ENCODE results near the gene GADL1.

GADL1 gene

DNA sequence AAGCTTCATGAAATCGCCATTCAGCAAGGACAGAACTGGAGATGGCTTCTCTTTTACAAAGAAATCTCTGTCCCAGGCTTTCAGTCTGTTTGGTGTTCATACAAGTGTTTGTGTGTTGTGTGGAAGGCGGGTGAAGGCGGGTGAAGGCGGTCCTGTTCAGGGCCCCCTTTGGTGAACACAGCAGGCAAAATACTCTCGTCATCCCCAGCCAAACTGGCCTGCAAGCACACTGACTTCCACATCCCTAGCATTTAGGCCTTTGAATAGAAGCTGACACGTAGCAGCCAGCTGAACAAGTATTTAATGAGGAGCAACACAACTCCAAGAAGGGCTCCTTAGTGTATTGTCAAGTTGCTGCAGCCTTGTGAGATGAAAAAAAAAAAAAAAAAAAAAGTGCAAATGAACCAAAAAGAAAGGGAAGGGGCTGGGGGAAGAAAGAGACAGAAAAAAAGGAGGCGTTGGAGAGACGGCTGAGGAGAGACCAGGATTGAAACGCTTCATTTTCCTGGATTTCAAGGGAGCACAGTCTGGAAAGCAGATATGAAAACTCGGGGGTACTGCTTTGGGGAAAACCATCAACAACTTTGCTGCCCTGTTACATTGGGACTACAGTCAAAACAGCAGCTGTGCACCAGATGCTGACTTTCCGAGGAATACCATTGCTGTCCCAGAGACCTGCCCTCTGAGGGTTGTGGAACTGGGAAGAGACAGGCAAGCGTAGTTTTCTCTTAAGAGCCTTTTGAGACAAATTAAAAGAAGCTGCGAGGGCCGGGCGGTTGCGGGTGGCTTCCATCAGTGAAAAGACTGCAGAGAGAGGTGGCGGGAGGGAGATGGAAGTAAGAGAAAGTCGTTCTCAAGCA lies 213.4 kb downstream of the GADL1 start:
- TF ChIP-seq POLR2AphosphoS5 (IDR thresholded peaks at IDR 0.05; ENCODE audit: low read depth, low read length) (no peak), FOXP2 (optimal IDR thresholded peaks at IDR 0.05; ENCODE audit: borderline replicate concordance, extremely low read depth, extremely low read length, insufficient read depth) (no peak), SIN3A (IDR thresholded peaks at IDR 0.05; ENCODE audit: borderline replicate concordance, insufficient read depth, low read length) (no peak), REST (IDR thresholded peaks at IDR 0.05; ENCODE audit: insufficient read depth in 1 of 2, low read depth in 2 of 2, low read length in 2 of 2) (no peak), TAF1 (IDR thresholded peaks at IDR 0.05; ENCODE audit: borderline replicate concordance, insufficient read depth, low read length) (no peak)

- no peak for TF ChIP-seq SIN3A (IDR thresholded peaks at IDR 0.05; ENCODE audit: borderline replicate concordance, insufficient read depth, low read length)
- TF ChIP-seq TAF1 (IDR thresholded peaks at IDR 0.05; ENCODE audit: borderline replicate concordance, insufficient read depth, low read length) = no peak
- TF ChIP-seq POLR2AphosphoS5 (IDR thresholded peaks at IDR 0.05; ENCODE audit: low read depth, low read length) = no peak
- no peak for TF ChIP-seq REST (IDR thresholded peaks at IDR 0.05; ENCODE audit: insufficient read depth in 1 of 2, low read depth in 2 of 2, low read length in 2 of 2)
- TF ChIP-seq FOXP2 (optimal IDR thresholded peaks at IDR 0.05; ENCODE audit: borderline replicate concordance, extremely low read depth, extremely low read length, insufficient read depth) = no peak
Measured at GRCh38 chr3:30679045-30679444, 215.4 kb downstream of the GADL1 start.

DNA sequence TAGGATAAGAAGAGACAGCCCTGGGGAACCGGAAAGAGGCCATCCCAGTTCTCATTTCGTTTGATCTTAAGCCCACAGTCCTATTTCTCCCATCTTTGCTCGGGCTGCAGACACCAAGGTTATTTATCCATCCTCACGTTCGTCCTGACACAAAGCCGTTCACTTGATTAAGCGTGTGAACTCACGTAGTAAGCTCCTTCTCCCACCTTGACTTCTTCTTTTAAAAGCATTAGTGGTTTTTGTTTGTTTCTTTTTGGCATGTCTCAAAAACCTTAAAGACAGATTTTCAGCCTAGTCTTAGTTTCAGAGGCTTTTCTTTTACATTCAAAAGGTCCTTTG lies 217.1 kb downstream of the GADL1 start:
- TF ChIP-seq SIN3A (IDR thresholded peaks at IDR 0.05; ENCODE audit: borderline replicate concordance, insufficient read depth, low read length) (no peak), POLR2AphosphoS5 (IDR thresholded peaks at IDR 0.05; ENCODE audit: low read depth, low read length) (no peak), FOXP2 (optimal IDR thresholded peaks at IDR 0.05; ENCODE audit: borderline replicate concordance, extremely low read depth, extremely low read length, insufficient read depth) (no peak), TAF1 (IDR thresholded peaks at IDR 0.05; ENCODE audit: borderline replicate concordance, insufficient read depth, low read length) (no peak), REST (IDR thresholded peaks at IDR 0.05; ENCODE audit: insufficient read depth in 1 of 2, low read depth in 2 of 2, low read length in 2 of 2) (no peak)

- TF ChIP-seq TAF1 (IDR thresholded peaks at IDR 0.05; ENCODE audit: borderline replicate concordance, insufficient read depth, low read length) = no peak
- no peak for TF ChIP-seq REST (IDR thresholded peaks at IDR 0.05; ENCODE audit: insufficient read depth in 1 of 2, low read depth in 2 of 2, low read length in 2 of 2)
- TF ChIP-seq POLR2AphosphoS5 (IDR thresholded peaks at IDR 0.05; ENCODE audit: low read depth, low read length) = no peak
- TF ChIP-seq SIN3A (IDR thresholded peaks at IDR 0.05; ENCODE audit: borderline replicate concordance, insufficient read depth, low read length) = no peak
- TF ChIP-seq FOXP2 (optimal IDR thresholded peaks at IDR 0.05; ENCODE audit: borderline replicate concordance, extremely low read depth, extremely low read length, insufficient read depth) = no peak
Measured at GRCh38 chr3:30676424-30677346, 217.8 kb downstream of the GADL1 start.

Data from PFSK-1 (cell line).